Glutamatergic neuron (in vitro differentiated cells): ENCODE data around the gene COX4I1. TPM values are rescaled to one million over a fixed set of nuclear protein-coding genes. Genes with fewer than 3 reads are reported as not detected.

Source experiments
- DNase-seq: peaks from one replicate; pipeline ENCODE4 v3.0.0; 2022
- H3K27ac Mint-ChIP-seq: one replicate; pipeline ENCODE4 v1.8.0; 2020; ENCODE audit warnings: mild to moderate bottlenecking, mixed read lengths, inconsistent platforms; ENCODE audit not compliant: unreplicated experiment
- H3K27me3 Mint-ChIP-seq: one replicate; pipeline ENCODE4 v1.8.0; 2020; ENCODE audit warnings: mild to moderate bottlenecking, moderate library complexity, mixed read lengths, inconsistent platforms; ENCODE audit not compliant: unreplicated experiment
- H3K36me3 Mint-ChIP-seq: one replicate; pipeline ENCODE4 v1.8.0; 2020; ENCODE audit warnings: mild to moderate bottlenecking, mixed read lengths, inconsistent platforms; ENCODE audit not compliant: unreplicated experiment
- H3K4me1 Mint-ChIP-seq: one replicate; pipeline ENCODE4 v1.8.0; 2020; ENCODE audit warnings: mild to moderate bottlenecking, low read depth, mixed read lengths, inconsistent platforms; ENCODE audit not compliant: unreplicated experiment
- H3K4me3 Mint-ChIP-seq: one replicate; pipeline ENCODE4 v1.8.0; 2020; ENCODE audit warnings: mild to moderate bottlenecking, mixed read lengths, inconsistent platforms; ENCODE audit not compliant: unreplicated experiment
- H3K9me3 Mint-ChIP-seq: one replicate; pipeline ENCODE4 v1.8.0; 2020; ENCODE audit warnings: mild to moderate bottlenecking, moderate library complexity, mixed read lengths, inconsistent platforms; ENCODE audit not compliant: unreplicated experiment
- total RNA-seq: library from RNA; stranded (reverse); fragmentation: NEBNext Ultra II Directional; extraction: Animal tissue kit (Norgen Biotek cat#: 25700); gene quantifications from one replicate; pipeline ENCODE4 v1.2.1, GENCODE V29; 2021; ENCODE audit not compliant: unreplicated experiment
- TF ChIP-seq, protein P1 (sequence below): fragments of 200-600 bp; sonication (generic); IDR thresholded peaks from one replicate; pipeline ENCODE4 v1.5.0; 2021; ENCODE audit not compliant: partially characterized antibody, unreplicated experiment

COX4I1 gene
- total RNA-seq, 1 donor from 2014 or later: 544 TPM

- Mint-ChIP-seq H3K36me3 (no peaks in the 10 kb centered on the region), H3K4me1 (peaks cover 11% of the 10 kb centered on the region), H3K27ac (no peak overlapping the region), H3K27me3 (peaks cover 1% of the 10 kb centered on the region), H3K9me3 (no peaks in the 10 kb centered on the region), H3K4me3 (no peak overlapping the region)
- DNase-seq: no peak
- TF ChIP-seq, protein P1, sequence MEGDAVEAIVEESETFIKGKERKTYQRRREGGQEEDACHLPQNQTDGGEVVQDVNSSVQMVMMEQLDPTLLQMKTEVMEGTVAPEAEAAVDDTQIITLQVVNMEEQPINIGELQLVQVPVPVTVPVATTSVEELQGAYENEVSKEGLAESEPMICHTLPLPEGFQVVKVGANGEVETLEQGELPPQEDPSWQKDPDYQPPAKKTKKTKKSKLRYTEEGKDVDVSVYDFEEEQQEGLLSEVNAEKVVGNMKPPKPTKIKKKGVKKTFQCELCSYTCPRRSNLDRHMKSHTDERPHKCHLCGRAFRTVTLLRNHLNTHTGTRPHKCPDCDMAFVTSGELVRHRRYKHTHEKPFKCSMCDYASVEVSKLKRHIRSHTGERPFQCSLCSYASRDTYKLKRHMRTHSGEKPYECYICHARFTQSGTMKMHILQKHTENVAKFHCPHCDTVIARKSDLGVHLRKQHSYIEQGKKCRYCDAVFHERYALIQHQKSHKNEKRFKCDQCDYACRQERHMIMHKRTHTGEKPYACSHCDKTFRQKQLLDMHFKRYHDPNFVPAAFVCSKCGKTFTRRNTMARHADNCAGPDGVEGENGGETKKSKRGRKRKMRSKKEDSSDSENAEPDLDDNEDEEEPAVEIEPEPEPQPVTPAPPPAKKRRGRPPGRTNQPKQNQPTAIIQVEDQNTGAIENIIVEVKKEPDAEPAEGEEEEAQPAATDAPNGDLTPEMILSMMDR: no peak
Measured at GRCh38 chr16:85751698-85752501, 47.6 kb upstream of the COX4I1 start.

GRCh38 chr16:85752511-85753420, 46.7 kb upstream of the COX4I1 start:
- Mint-ChIP-seq H3K9me3 (no peaks in the 10 kb centered on the region), H3K36me3 (no peaks in the 10 kb centered on the region), H3K4me1 (peaks cover 11% of the 10 kb centered on the region), H3K27ac (no peak overlapping the region), H3K4me3 (peak overlapping the region; percentile 55), H3K27me3 (peaks cover 3% of the 10 kb centered on the region)
- TF ChIP-seq, protein P1: no peak
- DNase-seq: peak; percentile 77

DNA sequence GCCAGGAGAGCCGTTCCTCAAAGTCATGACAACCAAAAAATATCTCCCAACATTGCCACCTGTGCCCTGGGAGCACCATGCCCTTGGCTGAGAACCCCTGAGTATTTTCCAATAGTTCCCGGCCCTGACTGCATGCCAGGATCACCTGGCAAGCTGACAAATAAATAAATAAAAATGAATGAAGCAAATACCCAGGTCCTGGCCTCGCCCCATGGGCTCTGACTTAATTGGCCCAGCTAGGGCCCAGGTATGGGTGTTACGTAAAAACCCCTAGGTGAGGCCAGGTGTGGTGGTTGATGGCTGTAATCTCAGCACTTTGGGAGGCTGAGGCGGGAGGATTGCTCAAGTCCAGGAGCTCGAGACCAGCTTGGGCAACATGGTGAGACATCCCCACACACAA, 45.9 kb upstream of the COX4I1 start:
- Mint-ChIP-seq H3K4me1 (peaks cover 10% of the 10 kb centered on the region), H3K27ac (no peak overlapping the region), H3K4me3 (no peak overlapping the region), H3K36me3 (no peaks in the 10 kb centered on the region), H3K9me3 (no peaks in the 10 kb centered on the region), H3K27me3 (peaks cover 3% of the 10 kb centered on the region)
- TF ChIP-seq, protein P1: no peak
- no peak for DNase-seq

GRCh38 chr16:85753976-85754375, 45.5 kb upstream of the COX4I1 start:
- Mint-ChIP-seq H3K27ac (no peak overlapping the region), H3K4me3 (no peak overlapping the region), H3K36me3 (no peaks in the 10 kb centered on the region), H3K9me3 (no peaks in the 10 kb centered on the region), H3K4me1 (peaks cover 9% of the 10 kb centered on the region), H3K27me3 (peaks cover 4% of the 10 kb centered on the region)
- no peak for DNase-seq
- TF ChIP-seq, protein P1: no peak
